IPS-18a (cell line): ENCODE measurements around the gene RAB40B.
A peak's percentile ranks its signal among the peaks of the same experiment; 100 is the strongest.

ENCODE experiments used
- H3K27ac ChIP-seq: one replicate; pipeline ENCODE4 v1.5.1; 2013; ENCODE audit warnings: low read length
- H3K27me3 ChIP-seq: one replicate; pipeline ENCODE4 v1.6.1; 2013; ENCODE audit warnings: mild to moderate bottlenecking, low read length; ENCODE audit not compliant: control insufficient read depth, insufficient read depth
- H3K36me3 ChIP-seq: one replicate; pipeline ENCODE4 v1.6.1; 2013; ENCODE audit warnings: low read depth, low read length; ENCODE audit not compliant: control insufficient read depth
- H3K4me1 ChIP-seq: one replicate; pipeline ENCODE4 v1.6.1; 2013; ENCODE audit warnings: low read depth, low read length; ENCODE audit not compliant: control insufficient read depth
- H3K4me3 ChIP-seq: one replicate; pipeline ENCODE4 v1.5.1; 2013; ENCODE audit warnings: low read length
- H3K9ac ChIP-seq: one replicate; pipeline ENCODE4 v1.6.1; 2013; ENCODE audit warnings: mild to moderate bottlenecking, low read length, moderate library complexity
- H3K9me3 ChIP-seq: one replicate; pipeline ENCODE4 v1.6.1; 2013; ENCODE audit warnings: low read depth, low read length; ENCODE audit not compliant: control insufficient read depth

The RAB40B gene

GRCh38 chr17:82649501-82650261, 48.8 kb downstream of the RAB40B start:
- Histone ChIP-seq H3K9me3 (no peaks in the 10 kb centered on the region), H3K4me3 (no peak overlapping the region), H3K4me1 (peaks cover 5% of the 10 kb centered on the region), H3K36me3 (no peaks in the 10 kb centered on the region), H3K27me3 (peaks cover 8% of the 10 kb centered on the region), H3K27ac (no peak overlapping the region), H3K9ac (no peak overlapping the region)

- Histone ChIP-seq H3K4me3 (peak overlapping the region; percentile 56), H3K27ac (no peak overlapping the region), H3K9me3 (no peaks in the 10 kb centered on the region), H3K27me3 (peaks cover 8% of the 10 kb centered on the region), H3K36me3 (peaks cover 7% of the 10 kb centered on the region), H3K9ac (no peak overlapping the region), H3K4me1 (peaks cover 5% of the 10 kb centered on the region)
Observed at GRCh38 chr17:82648742-82649331, 49.7 kb downstream of the RAB40B start.

GRCh38 chr17:82648165-82648668, 50.3 kb downstream of the RAB40B start, which contains the start of gene WDR45B:
Gene WDR45B, minus strand, starts transcription at chr17:82648444. Its CDS starts 104 bp downstream, at chr17:82648340.
- Histone ChIP-seq H3K27ac (no peak within 1 kb of the TSS), H3K27me3 (peaks cover 8% of the 10 kb centered on the region), H3K36me3 (peaks cover 13% of the 10 kb centered on the region), H3K4me3 (peak within 1 kb of the TSS; percentile 79), H3K4me1 (peaks cover 5% of the 10 kb centered on the region), H3K9ac (peak within 1 kb of the TSS; percentile 77), H3K9me3 (no peaks in the 10 kb centered on the region)

- Histone ChIP-seq H3K9me3 (no peaks in the 10 kb centered on the region), H3K27me3 (peaks cover 8% of the 10 kb centered on the region), H3K27ac (no peak overlapping the region), H3K36me3 (peaks cover 18% of the 10 kb centered on the region), H3K9ac (peak overlapping the region; percentile 77), H3K4me3 (peak overlapping the region; percentile 79), H3K4me1 (peaks cover 5% of the 10 kb centered on the region)
Observed at GRCh38 chr17:82647593-82648164, 50.8 kb downstream of the RAB40B start.

- Histone ChIP-seq H3K27me3 (peaks cover 8% of the 10 kb centered on the region), H3K4me3 (no peak overlapping the region), H3K9ac (no peak overlapping the region), H3K9me3 (no peaks in the 10 kb centered on the region), H3K27ac (no peak overlapping the region), H3K36me3 (peaks cover 34% of the 10 kb centered on the region), H3K4me1 (peaks cover 5% of the 10 kb centered on the region)
Observed at GRCh38 chr17:82645516-82645915, 53.0 kb downstream of the RAB40B start.

- H3K9me3 ChIP-seq = no peaks in the 10 kb centered on the region
- H3K27me3 ChIP-seq = peaks cover 2% of the 10 kb centered on the region
- H3K4me1 ChIP-seq = peaks cover 5% of the 10 kb centered on the region
- peaks cover 38% of the 10 kb centered on the region for H3K36me3 ChIP-seq
- no peak overlapping the region for H3K27ac ChIP-seq
- no peak overlapping the region for H3K4me3 ChIP-seq
- H3K9ac ChIP-seq = no peak overlapping the region
Observed at GRCh38 chr17:82644148-82644547, 54.4 kb downstream of the RAB40B start.

GRCh38 chr17:82642022-82642421, 56.5 kb downstream of the RAB40B start:
- Histone ChIP-seq H3K9ac (no peak overlapping the region), H3K27ac (no peak overlapping the region), H3K4me3 (no peak overlapping the region), H3K36me3 (peaks cover 38% of the 10 kb centered on the region), H3K27me3 (no peaks in the 10 kb centered on the region), H3K4me1 (peaks cover 5% of the 10 kb centered on the region), H3K9me3 (no peaks in the 10 kb centered on the region)

GRCh38 chr17:82640036-82640435, 58.5 kb downstream of the RAB40B start:
- peaks cover 38% of the 10 kb centered on the region for H3K36me3 ChIP-seq
- H3K27me3 ChIP-seq = no peaks in the 10 kb centered on the region
- no peaks in the 10 kb centered on the region for H3K4me1 ChIP-seq
- H3K9ac ChIP-seq = no peak overlapping the region
- no peaks in the 10 kb centered on the region for H3K9me3 ChIP-seq
- no peak overlapping the region for H3K27ac ChIP-seq
- H3K4me3 ChIP-seq = no peak overlapping the region

GRCh38 chr17:82639628-82640027, 58.9 kb downstream of the RAB40B start:
- Histone ChIP-seq H3K9me3 (no peaks in the 10 kb centered on the region), H3K9ac (no peak overlapping the region), H3K27ac (no peak overlapping the region), H3K4me3 (no peak overlapping the region), H3K36me3 (peaks cover 38% of the 10 kb centered on the region), H3K27me3 (no peaks in the 10 kb centered on the region), H3K4me1 (no peaks in the 10 kb centered on the region)

- Histone ChIP-seq H3K36me3 (peaks cover 28% of the 10 kb centered on the region), H3K9ac (no peak overlapping the region), H3K4me1 (no peaks in the 10 kb centered on the region), H3K4me3 (no peak overlapping the region), H3K27me3 (no peaks in the 10 kb centered on the region), H3K27ac (no peak overlapping the region), H3K9me3 (no peaks in the 10 kb centered on the region)
Observed at GRCh38 chr17:82638183-82638773, 60.2 kb downstream of the RAB40B start.
